GM10847 (cell line): Measurements from ENCODE around the gene SSR3.

Source experiments
- POLR2A ChIP-seq: IDR thresholded peaks from 2 replicates; pipeline ENCODE4 v1.6.1; 2011; ENCODE audit not compliant: insufficient read length; ENCODE audit errors: extremely low read depth

SSR3 gene

DNA sequence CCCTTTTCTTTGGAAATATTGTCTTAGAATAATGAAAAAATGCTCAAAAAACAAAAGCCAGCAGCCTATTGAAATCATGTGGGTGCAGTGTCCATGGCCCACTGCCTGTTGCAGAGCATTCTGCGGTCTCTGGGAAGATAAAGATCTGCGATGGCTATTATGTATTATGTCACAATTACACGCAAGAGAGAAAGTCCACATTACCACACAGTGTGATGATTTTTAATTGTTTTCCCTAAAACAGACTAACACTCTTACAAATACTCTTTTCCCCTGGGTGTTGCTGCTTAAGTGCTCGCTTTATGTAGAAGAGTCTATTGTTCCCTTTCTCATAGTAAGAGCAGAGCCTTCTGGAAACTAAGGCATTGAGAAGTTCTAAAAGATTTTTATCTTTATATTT, 32.2 kb downstream of the SSR3 start:
- no peak for TF ChIP-seq POLR2A

DNA sequence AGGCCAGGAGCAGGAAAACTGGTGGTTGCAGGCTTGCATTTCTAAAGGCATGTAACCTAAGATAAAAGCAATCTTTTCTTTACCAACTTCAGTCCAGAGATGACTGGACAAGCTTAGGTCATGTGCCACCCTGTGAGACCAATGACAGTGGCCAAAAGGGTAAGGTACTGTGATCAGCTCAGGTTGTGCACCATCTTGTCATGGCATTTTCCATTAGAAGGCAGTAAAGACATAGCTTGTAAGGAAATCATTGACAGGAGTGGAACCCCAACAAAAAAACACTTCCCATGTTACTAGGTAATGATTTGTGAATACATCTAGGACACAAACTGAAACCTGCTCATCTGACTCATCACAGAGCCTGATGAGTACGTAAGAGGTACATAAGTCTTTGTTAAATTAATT, 35.2 kb downstream of the SSR3 start:
- TF ChIP-seq POLR2A = no peak

GRCh38 chr3:156518726-156519125, 36.2 kb downstream of the SSR3 start:
- no peak for TF ChIP-seq POLR2A

GRCh38 chr3:156516961-156517360, 38.0 kb downstream of the SSR3 start:
- no peak for TF ChIP-seq POLR2A

DNA sequence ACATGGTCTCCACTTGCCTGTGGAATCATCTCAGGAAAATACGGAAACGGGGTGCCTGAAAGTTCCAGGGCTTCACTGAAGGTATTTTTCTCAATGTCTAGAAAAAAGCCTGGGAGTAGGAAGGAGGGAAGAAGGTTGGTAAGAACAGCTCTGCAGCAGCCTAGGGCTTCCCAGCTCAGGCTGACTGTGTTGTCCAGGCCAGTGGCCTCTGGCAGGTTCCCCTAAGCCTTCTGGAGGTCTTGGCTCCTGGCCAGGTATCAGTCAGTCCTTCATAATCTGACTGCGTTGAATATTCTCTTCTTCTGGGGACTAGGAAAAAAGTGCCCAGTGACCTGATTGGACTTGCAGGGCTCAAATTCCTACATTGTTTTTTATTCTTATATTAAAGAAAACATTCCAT, 38.6 kb downstream of the SSR3 start:
- no peak for TF ChIP-seq POLR2A

DNA sequence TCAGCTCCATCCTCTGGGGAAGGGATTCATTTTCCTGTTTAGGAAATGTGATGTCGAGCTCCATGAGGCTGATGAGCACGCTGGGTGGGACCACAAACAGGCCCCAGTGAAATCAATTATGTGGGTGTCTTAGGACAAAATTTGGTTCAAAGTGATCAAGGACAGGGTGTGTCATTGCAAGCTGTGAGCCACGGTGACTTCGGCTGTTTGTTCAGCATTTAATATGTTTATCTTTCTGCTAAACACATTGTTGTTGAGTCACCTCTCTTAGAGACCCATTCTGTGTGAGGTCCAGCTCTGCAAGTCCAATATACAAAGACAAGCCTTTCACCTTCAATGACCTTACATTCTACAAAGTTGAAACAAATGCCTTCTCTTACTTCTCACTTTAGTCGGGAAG, 41.3 kb downstream of the SSR3 start:
- TF ChIP-seq POLR2A = no peak

- TF ChIP-seq POLR2A = no peak
These were observed 42.8 kb downstream of the SSR3 start for GRCh38 chr3:156511987-156512677.

DNA sequence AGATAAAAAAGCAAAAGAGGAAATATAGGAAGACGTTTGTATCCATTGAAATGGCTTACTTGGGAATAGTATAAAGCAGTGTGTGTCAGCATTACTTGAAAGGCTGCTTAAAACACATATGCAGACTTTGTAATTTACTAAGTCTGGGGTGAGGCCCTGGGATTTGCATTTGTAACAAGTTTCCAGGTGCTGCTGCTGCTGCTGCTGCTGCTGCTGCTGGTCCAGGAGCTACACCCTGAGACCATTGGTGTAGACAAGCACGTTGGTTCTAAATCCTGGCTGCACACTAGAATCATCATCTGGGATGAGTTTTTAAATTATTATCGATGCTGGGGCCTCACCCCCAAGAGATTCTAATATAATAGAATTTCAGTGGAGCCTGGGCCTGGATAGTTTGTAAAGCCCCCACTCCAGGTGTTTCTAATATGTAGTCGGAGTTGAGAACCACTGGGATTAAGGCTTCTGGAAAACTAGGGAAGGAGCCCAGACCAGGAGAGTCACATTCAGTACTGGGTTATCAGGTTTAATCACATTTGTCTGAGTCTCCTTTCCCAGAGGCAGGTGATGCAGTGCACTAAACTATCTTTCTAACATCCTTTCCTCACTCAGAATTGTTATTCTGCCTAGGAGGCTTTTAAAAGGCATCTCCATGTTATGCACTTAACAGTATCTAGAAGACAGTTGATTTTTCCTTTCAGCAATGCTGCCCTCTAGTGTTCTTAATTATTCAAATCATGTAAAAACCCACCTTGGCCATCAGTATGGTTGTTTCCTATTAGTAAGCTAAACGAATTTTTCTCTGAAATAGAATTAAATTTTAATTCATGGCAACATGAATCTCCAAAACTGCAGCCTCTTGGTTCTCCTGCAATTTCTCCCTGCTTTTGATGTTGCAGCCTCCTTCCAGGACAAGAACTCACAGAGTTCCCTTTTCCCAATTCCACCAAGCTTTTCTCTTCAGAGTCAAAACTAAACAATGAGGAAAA, 45.4 kb downstream of the SSR3 start:
- no peak for TF ChIP-seq POLR2A

DNA sequence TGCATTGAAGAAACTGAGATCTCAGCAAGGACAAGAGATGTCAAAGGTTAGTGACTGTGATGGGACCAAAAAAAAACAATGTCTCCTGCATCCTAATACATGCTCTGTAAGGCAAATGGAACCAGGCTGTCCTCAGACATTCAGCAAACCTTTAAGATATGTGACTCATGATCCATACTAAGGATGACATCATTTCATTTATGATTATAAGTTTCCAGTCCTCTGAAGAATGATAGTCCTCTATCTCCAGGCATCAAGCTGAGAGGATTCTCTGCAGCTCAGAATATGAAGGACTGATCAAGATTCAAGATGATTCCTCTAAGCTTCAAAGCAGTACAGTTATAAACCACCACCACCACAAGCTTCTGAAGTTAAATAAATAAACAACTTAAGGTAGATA, 47.6 kb downstream of the SSR3 start:
- TF ChIP-seq POLR2A = no peak

DNA sequence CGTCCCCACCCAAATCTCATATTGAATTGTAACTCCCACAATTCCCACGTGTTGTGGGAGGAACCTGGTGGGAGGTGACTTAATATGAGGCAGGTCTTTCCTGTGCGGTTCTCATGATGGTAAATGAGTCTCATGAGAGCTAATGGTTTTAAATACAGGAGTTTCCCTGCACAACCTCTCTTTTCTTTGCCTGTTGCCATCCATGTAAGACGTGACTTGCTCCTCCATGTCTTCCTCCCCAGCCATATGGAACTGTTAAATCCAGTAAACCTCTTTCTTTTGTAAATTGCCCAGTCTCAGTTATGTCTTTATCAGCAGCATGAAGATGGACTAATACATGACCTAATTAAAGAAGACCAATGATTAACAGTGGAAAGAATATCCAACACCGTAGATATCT, 56.6 kb downstream of the SSR3 start:
- TF ChIP-seq POLR2A = no peak

DNA sequence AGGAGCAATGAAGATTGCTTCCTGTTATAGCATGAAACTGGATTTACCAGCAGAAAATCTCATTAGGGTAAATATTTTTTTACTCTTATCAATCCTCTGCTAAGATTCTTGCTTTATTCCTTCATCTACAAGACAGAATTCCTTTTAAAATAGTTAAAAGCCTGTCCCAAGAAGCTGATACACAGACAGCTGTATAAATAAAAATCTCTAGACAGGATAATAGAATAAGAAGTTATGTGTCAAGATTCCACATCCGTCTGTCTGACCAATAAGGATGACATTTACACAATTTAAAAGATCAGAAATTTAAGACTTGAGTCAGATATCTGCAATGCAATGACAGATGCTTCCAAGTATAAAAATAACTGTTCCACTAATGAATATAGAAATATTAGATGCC, 57.6 kb downstream of the SSR3 start:
- TF ChIP-seq POLR2A = no peak

DNA sequence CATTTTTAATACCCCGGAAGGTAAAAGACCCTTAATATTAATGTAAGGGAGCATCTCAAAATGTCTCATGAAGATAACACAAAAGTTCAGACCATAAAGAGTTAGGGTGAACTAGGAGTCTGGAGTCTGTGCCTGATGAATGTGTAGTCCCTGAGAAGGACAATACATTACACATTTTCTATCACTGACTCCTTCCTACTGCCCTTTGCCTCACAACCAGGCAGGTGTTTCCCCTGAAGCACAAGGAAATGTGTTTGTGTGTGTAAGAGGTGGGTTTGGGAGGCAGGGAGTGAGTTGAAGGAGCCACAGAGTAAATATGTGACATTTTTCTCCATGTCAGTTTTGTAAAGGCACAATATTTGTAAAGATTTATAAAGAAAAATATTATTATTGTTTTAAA, 59.1 kb downstream of the SSR3 start:
- TF ChIP-seq POLR2A = no peak

DNA sequence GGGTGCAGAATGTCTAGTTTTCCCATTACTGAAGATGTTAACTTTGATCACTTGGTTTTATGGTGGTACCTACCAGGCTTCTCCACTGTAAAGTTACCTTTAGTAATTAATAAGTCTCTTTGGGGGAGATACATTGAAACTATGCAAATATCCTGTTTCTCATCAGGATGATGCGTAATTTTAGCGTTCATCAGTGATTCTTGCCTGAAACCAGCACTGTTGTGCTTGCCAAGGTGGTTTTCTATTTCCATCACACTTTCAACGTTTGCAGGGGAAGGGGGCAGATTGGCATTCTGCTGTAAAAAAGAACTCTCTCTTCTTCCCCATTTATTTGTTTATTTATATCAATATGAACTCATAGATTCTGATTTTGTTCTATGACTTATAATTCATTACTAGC, 61.0 kb downstream of the SSR3 start:
- TF ChIP-seq POLR2A = no peak

DNA sequence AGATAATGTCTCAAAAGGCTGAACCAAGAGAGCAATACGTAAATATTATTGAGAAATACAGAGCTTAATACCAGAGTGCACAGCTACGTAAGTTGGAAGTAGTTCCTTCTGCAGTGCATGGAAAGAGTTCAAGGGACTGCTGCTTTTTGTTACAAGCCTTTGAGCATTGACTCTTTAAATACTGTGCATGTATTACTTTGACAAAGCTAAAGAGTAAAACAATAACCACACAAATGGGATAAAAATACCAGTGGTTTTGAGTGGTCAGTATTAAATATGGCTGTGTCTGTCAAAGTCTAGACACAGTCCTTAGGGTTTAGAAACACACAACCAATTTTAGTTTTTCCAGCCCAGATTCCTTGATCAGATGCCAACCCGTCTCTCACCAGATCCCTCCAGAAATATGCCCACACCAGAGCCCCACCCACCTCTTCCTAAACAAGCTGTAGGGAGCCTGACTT, 62.1 kb downstream of the SSR3 start:
- no peak for TF ChIP-seq POLR2A

DNA sequence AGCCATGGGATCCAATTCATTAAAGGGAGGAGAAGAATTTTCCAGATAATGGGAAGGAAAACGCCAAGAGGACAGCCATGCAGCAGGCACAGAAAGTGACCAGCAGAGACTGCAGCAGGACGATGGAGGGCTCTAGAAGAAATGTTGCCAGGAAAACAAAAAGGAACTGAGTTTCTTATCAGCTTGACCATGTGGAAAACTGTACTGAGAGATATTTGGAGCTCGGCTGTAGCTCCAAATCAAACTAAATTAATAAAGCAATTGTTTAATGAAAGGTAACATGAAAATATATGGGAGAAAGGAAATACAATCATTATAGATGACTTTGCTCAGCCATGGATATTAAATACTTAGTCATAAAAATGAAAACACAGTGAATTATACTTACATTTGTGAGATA, 63.7 kb downstream of the SSR3 start:
- TF ChIP-seq POLR2A = no peak
